ENCODE measurements around the gene PDLIM4. TPM values are rescaled to one million over a fixed set of nuclear protein-coding genes. Genes with fewer than 3 reads are reported as not detected.

PDLIM4 gene
- total and polyA plus RNA-seq, 2 donors from 2014 or later: 31.6 to 47.0 TPM

DNA sequence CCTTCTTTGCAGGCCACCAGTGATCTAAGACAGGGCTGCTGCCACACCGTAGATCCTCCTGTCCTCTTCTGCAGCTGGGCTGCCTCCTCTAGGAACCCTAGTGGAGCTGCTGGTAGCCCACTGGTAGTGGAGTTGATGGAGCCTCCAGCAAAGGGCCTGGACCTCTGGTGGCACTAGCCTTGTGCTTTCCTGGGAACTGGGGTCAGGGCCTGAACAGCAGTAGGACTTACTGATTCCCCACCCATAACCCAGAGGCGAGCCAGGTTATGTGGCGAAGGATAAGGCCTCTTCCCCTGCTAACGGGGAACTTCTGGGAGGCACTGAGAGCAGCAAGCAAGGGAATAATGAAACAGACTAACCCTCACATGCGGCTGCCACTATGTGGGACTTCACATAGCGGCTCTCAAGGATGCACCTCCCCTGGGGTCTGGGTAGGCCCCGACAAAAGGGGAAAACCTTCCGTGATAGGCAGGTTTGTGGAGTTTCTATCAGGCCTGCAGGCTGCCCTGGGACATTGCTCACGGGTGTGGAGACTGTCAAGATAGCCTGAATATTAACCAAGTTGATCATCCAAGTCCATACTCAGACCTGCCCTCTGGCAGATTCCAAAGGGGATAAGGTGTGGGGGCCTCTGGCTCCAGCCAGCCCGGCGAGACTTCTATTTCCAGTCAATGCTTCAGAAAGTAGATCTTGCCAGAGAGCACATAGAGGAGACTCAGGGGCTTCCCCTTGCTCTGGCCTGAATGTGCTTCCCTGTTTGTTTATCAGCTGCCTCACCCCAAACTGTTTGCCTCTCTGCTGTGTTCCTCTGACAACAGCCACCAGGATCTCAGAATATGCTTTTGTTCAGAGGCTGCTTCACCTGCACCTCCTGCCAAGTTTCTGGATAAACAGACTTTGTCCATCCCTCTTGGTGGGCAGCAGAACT is 44.1 kb downstream of the PDLIM4 start:
- DNase-seq (peak in 1 of 5 donors; percentile 13), FAIRE-seq (no peak)
- H3K4me3 ChIP-seq (ENCODE audit: low read length in 3 of 3): no peak overlapping the region
- H3K9me3 ChIP-seq (ENCODE audit: control insufficient read depth in 2 of 3, insufficient read depth in 1 of 3, low read length in 3 of 3): no peaks in the 10 kb centered on the region
- H3K4me1 ChIP-seq (ENCODE audit: control insufficient read depth in 2 of 3, insufficient read depth in 2 of 3, low read depth in 1 of 3, low read length in 3 of 3): peaks cover 0 to 14% (median 13%) of the 10 kb centered on the region in 3 donors
- TF ChIP-seq, protein P1, sequence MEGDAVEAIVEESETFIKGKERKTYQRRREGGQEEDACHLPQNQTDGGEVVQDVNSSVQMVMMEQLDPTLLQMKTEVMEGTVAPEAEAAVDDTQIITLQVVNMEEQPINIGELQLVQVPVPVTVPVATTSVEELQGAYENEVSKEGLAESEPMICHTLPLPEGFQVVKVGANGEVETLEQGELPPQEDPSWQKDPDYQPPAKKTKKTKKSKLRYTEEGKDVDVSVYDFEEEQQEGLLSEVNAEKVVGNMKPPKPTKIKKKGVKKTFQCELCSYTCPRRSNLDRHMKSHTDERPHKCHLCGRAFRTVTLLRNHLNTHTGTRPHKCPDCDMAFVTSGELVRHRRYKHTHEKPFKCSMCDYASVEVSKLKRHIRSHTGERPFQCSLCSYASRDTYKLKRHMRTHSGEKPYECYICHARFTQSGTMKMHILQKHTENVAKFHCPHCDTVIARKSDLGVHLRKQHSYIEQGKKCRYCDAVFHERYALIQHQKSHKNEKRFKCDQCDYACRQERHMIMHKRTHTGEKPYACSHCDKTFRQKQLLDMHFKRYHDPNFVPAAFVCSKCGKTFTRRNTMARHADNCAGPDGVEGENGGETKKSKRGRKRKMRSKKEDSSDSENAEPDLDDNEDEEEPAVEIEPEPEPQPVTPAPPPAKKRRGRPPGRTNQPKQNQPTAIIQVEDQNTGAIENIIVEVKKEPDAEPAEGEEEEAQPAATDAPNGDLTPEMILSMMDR (IDR thresholded peaks at IDR 0.05; ENCODE audit: borderline replicate concordance, extremely low read depth, insufficient read depth): no peak
- no peak overlapping the region for H3K9ac ChIP-seq (ENCODE audit: low read length in 3 of 3)
- H3K36me3 ChIP-seq (ENCODE audit: control insufficient read depth in 2 of 3, insufficient read depth in 3 of 3, low read length in 3 of 3): no peaks in the 10 kb centered on the region
- H3K27me3 ChIP-seq (ENCODE audit: control insufficient read depth, insufficient read depth, low read length): no peaks in the 10 kb centered on the region
- intact Hi-C loops (cut with DNase I): no loop called here
- H3K27ac ChIP-seq (ENCODE audit: low read depth in 2 of 2, low read length in 2 of 2): peak overlapping the region in 1 of 2 donors; percentile 54

DNA sequence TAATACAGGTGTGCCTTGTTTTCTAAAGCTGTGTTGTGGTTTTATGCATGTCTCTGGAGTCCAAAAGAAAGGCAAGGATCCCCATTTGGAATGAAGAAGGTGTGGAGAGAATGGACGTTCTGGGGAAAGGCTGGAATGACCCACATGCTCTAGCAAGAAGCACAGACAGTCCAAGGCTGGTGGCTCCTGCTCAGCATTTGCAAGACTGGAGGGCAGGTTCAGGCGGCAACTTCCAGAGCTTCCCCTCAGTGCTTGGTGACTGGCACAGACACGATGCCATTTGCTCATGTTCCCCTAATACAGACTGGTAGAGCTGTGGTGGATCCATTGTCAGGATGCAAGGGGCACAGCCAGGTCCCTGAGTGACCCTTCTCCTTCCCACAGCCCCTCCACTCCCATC is 44.9 kb downstream of the PDLIM4 start:
- H3K27ac ChIP-seq (ENCODE audit: low read depth in 2 of 2, low read length in 2 of 2): no peak overlapping the region
- no peak overlapping the region for H3K9ac ChIP-seq (ENCODE audit: low read length in 3 of 3)
- DNase-seq: no peak
- FAIRE-seq: no peak
- H3K36me3 ChIP-seq (ENCODE audit: control insufficient read depth in 2 of 3, insufficient read depth in 3 of 3, low read length in 3 of 3): no peaks in the 10 kb centered on the region
- no peaks in the 10 kb centered on the region for H3K9me3 ChIP-seq (ENCODE audit: control insufficient read depth in 2 of 3, insufficient read depth in 1 of 3, low read length in 3 of 3)
- intact Hi-C loops (cut with DNase I): no loop called here
- no peaks in the 10 kb centered on the region for H3K27me3 ChIP-seq (ENCODE audit: control insufficient read depth, insufficient read depth, low read length)
- H3K4me1 ChIP-seq (ENCODE audit: control insufficient read depth in 2 of 3, insufficient read depth in 2 of 3, low read depth in 1 of 3, low read length in 3 of 3): peaks cover 0 to 14% (median 13%) of the 10 kb centered on the region in 3 donors
- no peak overlapping the region for H3K4me3 ChIP-seq (ENCODE audit: low read length in 3 of 3)
- TF ChIP-seq, protein P1 (IDR thresholded peaks at IDR 0.05; ENCODE audit: borderline replicate concordance, extremely low read depth, insufficient read depth): no peak

DNA sequence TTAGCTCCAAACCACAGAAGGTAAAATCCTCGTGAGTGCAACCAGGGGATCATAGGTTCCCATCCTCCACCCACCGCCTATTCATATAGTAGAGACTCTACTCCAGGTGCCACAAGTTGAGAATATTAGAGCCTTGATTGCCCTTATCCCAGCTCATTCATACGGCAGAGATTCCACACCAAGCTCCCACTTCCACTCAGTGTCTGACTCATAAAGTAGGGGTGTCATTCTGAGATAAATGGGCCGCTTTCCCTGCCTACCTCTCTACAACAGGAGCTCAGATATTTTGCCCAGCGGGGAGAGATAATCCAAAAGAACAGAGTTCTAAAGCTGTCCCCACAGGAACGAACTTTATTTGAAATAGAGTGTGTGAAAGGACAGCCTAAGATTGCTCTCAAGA is 46.1 kb downstream of the PDLIM4 start:
- intact Hi-C loops (cut with DNase I): no loop called here
- no peaks in the 10 kb centered on the region for H3K36me3 ChIP-seq (ENCODE audit: control insufficient read depth in 2 of 3, insufficient read depth in 3 of 3, low read length in 3 of 3)
- peaks cover 0 to 18% (median 15%) of the 10 kb centered on the region in 3 donors for H3K4me1 ChIP-seq (ENCODE audit: control insufficient read depth in 2 of 3, insufficient read depth in 2 of 3, low read depth in 1 of 3, low read length in 3 of 3)
- TF ChIP-seq, protein P1 (IDR thresholded peaks at IDR 0.05; ENCODE audit: borderline replicate concordance, extremely low read depth, insufficient read depth): no peak
- no peak overlapping the region for H3K27ac ChIP-seq (ENCODE audit: low read depth in 2 of 2, low read length in 2 of 2)
- no peaks in the 10 kb centered on the region for H3K27me3 ChIP-seq (ENCODE audit: control insufficient read depth, insufficient read depth, low read length)
- no peak overlapping the region for H3K9ac ChIP-seq (ENCODE audit: low read length in 3 of 3)
- no peak for DNase-seq
- H3K4me3 ChIP-seq (ENCODE audit: low read length in 3 of 3): no peak overlapping the region
- no peaks in the 10 kb centered on the region for H3K9me3 ChIP-seq (ENCODE audit: control insufficient read depth in 2 of 3, insufficient read depth in 1 of 3, low read length in 3 of 3)
- FAIRE-seq: no peak

Measured in kidney (tissue), 14 donors.